Measurements from ENCODE around the gene WAC. TPM values are rescaled to one million over a fixed set of nuclear protein-coding genes. Genes with fewer than 3 reads are reported as not detected.
"Not testable (repeated sequence)": the region's sequence is repeated elsewhere in the genome, so short reads cannot be mapped to it uniquely, and the experiment has no call there.

The WAC gene
- polyA plus RNA-seq: 10 to 100 TPM; 26.7 to 47.2 (median 39.8) TPM

GRCh38 chr10:28532337-28533185 lies at the start of gene WAC:
TSS of gene WAC (plus strand) at chr10:28533118. CDS start at chr10:28533580, 462 bp downstream.
- peak within 1 kb of the TSS; percentile 96 for H3K27ac ChIP-seq (ENCODE audit: low read depth, low read length)
- WGBS, 3 donors: 0 to 1% (median 1%) methylated on average over 79 to 102 of the region's 102 CpGs

- 81 to 97% (median 84%) methylated on average over 6 of the region's 6 CpGs for WGBS, 3 donors
- H3K27ac ChIP-seq (ENCODE audit: low read depth, low read length): no peak overlapping the region
Observed at GRCh38 chr10:28489206-28489605, 43.7 kb upstream of the WAC start.

GRCh38 chr10:28490256-28490865 lies 42.6 kb upstream of the WAC start:
- H3K27ac ChIP-seq (ENCODE audit: low read depth, low read length): not testable (repeated sequence)
- WGBS, 3 donors: 59 to 87% (median 65%) methylated on average over 2 of the region's 2 CpGs

- 48 to 74% (median 50%) methylated on average over 12 of the region's 12 CpGs for WGBS, 3 donors
- no peak overlapping the region for H3K27ac ChIP-seq (ENCODE audit: low read depth, low read length)
Observed at GRCh38 chr10:28492116-28492920, 40.6 kb upstream of the WAC start.

GRCh38 chr10:28494420-28494819 lies 38.5 kb upstream of the WAC start:
- no peak overlapping the region for H3K27ac ChIP-seq (ENCODE audit: low read depth, low read length)
- 90 to 91% (median 91%) methylated on average over 2 of the region's 2 CpGs for WGBS, 3 donors

- 51 to 77% (median 61%) methylated on average over 3 of the region's 3 CpGs for WGBS, 3 donors
- H3K27ac ChIP-seq (ENCODE audit: low read depth, low read length): no peak overlapping the region
Observed at GRCh38 chr10:28495084-28495483, 37.8 kb upstream of the WAC start.

- no peak overlapping the region for H3K27ac ChIP-seq (ENCODE audit: low read depth, low read length)
- whole genome bisulfite sequencing, 3 donors: 50 to 71% (median 58%) methylated on average over 3 of the region's 3 CpGs
Observed at GRCh38 chr10:28496017-28496416, 36.9 kb upstream of the WAC start.

GRCh38 chr10:28496481-28496961 lies 36.4 kb upstream of the WAC start:
- 58 to 74% (median 64%) methylated on average over 2 of the region's 2 CpGs for WGBS, 3 donors
- no peak overlapping the region for H3K27ac ChIP-seq (ENCODE audit: low read depth, low read length)

GRCh38 chr10:28497313-28498126 lies 35.4 kb upstream of the WAC start:
- H3K27ac ChIP-seq (ENCODE audit: low read depth, low read length): no peak overlapping the region
- 60 to 80% (median 73%) methylated on average over 3 of the region's 3 CpGs for WGBS, 3 donors

GRCh38 chr10:28500203-28500602 lies 32.7 kb upstream of the WAC start:
- 33 to 62% (median 60%) methylated on average over 5 of the region's 5 CpGs for WGBS, 3 donors
- H3K27ac ChIP-seq (ENCODE audit: low read depth, low read length): not testable (repeated sequence)

GRCh38 chr10:28503114-28503513 lies 29.8 kb upstream of the WAC start:
- 30 to 81% (median 80%) methylated on average over 3 of the region's 3 CpGs for WGBS, 3 donors

GRCh38 chr10:28505359-28505959 lies 27.5 kb upstream of the WAC start:
- no peak overlapping the region for H3K27ac ChIP-seq (ENCODE audit: low read depth, low read length)
- 67 to 90% (median 71%) methylated on average over 4 of the region's 4 CpGs for WGBS, 3 donors

More at GRCh38 chr10:28503114-28503513, 29.8 kb upstream of the WAC start:
- H3K27ac ChIP-seq (ENCODE audit: low read depth, low read length): no peak overlapping the region

- H3K27ac ChIP-seq (ENCODE audit: low read depth, low read length): no peak overlapping the region
- WGBS, 3 donors: 74 to 88% (median 83%) methylated on average over 7 of the region's 7 CpGs
Observed at GRCh38 chr10:28508304-28508925, 24.5 kb upstream of the WAC start.

GRCh38 chr10:28509286-28509685 lies 23.6 kb upstream of the WAC start:
- H3K27ac ChIP-seq (ENCODE audit: low read depth, low read length): no peak overlapping the region
- 75 to 90% (median 86%) methylated on average over 3 of the region's 3 CpGs for whole genome bisulfite sequencing, 3 donors

GRCh38 chr10:28514648-28515047 lies 18.3 kb upstream of the WAC start:
- no peak overlapping the region for H3K27ac ChIP-seq (ENCODE audit: low read depth, low read length)
- WGBS, 3 donors: 82 to 95% (median 89%) methylated on average over 1 of the region's 1 CpG

GRCh38 chr10:28520346-28520745 lies 12.6 kb upstream of the WAC start:
- H3K27ac ChIP-seq (ENCODE audit: low read depth, low read length): no peak overlapping the region
- WGBS, 3 donors: 89 to 97% (median 95%) methylated on average over 3 of the region's 3 CpGs

GRCh38 chr10:28520828-28521227 lies 12.1 kb upstream of the WAC start:
- H3K27ac ChIP-seq (ENCODE audit: low read depth, low read length): not testable (repeated sequence)
- WGBS, 3 donors: 77 to 100% (median 93%) methylated on average over 4 of the region's 4 CpGs

All from adipose tissue (tissue), 3 donors.